Neural crest cell (in vitro differentiated cells): ENCODE results near the gene OR8G1. TPM values are rescaled to one million over a fixed set of nuclear protein-coding genes. Genes with fewer than 3 reads are reported as not detected.
"Not testable (repeated sequence)": the region's sequence is repeated elsewhere in the genome, so short reads cannot be mapped to it uniquely, and the experiment has no call there.

Experiments used
- DNase-seq: peaks from one replicate; pipeline ENCODE4 v3.0.0; 2021; ENCODE audit warnings: low read depth, mixed read lengths, low spot score
- H3K27ac Mint-ChIP-seq: one replicate; pipeline ENCODE4 v1.8.0; 2021; ENCODE audit warnings: mild to moderate bottlenecking, mixed read lengths; ENCODE audit not compliant: unreplicated experiment
- H3K27me3 Mint-ChIP-seq: 2 replicates; pipeline ENCODE4 v1.8.0; 2021; ENCODE audit warnings: low read depth, mild to moderate bottlenecking, mixed read lengths
- H3K36me3 Mint-ChIP-seq: 2 replicates; pipeline ENCODE4 v1.8.0; 2021; ENCODE audit warnings: low read depth, mild to moderate bottlenecking, mixed read lengths
- H3K4me1 Mint-ChIP-seq: 2 replicates; pipeline ENCODE4 v1.8.0; 2021; ENCODE audit warnings: mixed read lengths
- H3K4me3 Mint-ChIP-seq: one replicate; pipeline ENCODE4 v1.8.0; 2021; ENCODE audit warnings: mild to moderate bottlenecking, mixed read lengths
- H3K9me3 Mint-ChIP-seq: 2 replicates; pipeline ENCODE4 v1.8.0; 2021; ENCODE audit warnings: mixed read lengths
- total RNA-seq: library from RNA; stranded (reverse); gene quantifications from 2 replicates; pipeline ENCODE4 v1.2.1, GENCODE V29; 2021
- TF ChIP-seq, protein P1 (sequence below): fragments of 200-600 bp; sonication (generic); conservative IDR thresholded peaks from 2 replicates; pipeline ENCODE4 v1.5.0; 2021; ENCODE audit warnings: antibody characterized with exemption, mild to moderate bottlenecking

Gene OR8G1
- total RNA-seq, 1 donor from 2014 or later, result not detected

DNA sequence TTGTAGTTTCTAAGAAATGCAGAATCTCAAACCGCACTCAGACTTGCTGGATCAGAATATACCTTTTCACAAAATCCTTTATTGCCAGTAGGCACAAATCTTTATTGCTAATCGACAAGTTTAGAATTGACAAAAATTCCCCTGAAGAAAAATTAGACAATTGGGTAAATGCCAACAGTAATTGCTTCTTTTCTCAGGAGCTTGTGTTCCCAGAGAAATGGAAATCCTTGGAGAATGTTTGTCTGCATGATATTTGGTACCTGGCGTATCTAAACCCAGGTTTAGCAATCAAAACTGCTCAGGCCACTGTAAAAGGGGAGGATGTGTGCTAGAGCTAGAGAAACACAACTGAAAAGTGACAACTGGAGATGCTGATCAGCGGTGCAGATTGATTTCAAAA lies 15.2 kb downstream of the OR8G1 start, which contains the start of gene OR8G5:
OR8G5 (plus strand) TSS at position 301 of the 400 bp plus-strand sequence. CDS start 8,556 bp downstream, outside the sequence.
- no peaks in the 10 kb centered on the region for H3K36me3 Mint-ChIP-seq
- H3K4me3 Mint-ChIP-seq, result no peak within 1 kb of the TSS
- no peaks in the 10 kb centered on the region for H3K9me3 Mint-ChIP-seq
- DNase-seq, result no peak
- no peaks in the 10 kb centered on the region for H3K4me1 Mint-ChIP-seq
- H3K27me3 Mint-ChIP-seq, result peaks cover 43% of the 10 kb centered on the region
- TF ChIP-seq, protein P1, sequence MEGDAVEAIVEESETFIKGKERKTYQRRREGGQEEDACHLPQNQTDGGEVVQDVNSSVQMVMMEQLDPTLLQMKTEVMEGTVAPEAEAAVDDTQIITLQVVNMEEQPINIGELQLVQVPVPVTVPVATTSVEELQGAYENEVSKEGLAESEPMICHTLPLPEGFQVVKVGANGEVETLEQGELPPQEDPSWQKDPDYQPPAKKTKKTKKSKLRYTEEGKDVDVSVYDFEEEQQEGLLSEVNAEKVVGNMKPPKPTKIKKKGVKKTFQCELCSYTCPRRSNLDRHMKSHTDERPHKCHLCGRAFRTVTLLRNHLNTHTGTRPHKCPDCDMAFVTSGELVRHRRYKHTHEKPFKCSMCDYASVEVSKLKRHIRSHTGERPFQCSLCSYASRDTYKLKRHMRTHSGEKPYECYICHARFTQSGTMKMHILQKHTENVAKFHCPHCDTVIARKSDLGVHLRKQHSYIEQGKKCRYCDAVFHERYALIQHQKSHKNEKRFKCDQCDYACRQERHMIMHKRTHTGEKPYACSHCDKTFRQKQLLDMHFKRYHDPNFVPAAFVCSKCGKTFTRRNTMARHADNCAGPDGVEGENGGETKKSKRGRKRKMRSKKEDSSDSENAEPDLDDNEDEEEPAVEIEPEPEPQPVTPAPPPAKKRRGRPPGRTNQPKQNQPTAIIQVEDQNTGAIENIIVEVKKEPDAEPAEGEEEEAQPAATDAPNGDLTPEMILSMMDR, result no peak
- no peak within 1 kb of the TSS for H3K27ac Mint-ChIP-seq

GRCh38 chr11:124265041-124265440 lies 24.1 kb downstream of the OR8G1 start:
- H3K4me1 Mint-ChIP-seq, H3K27ac Mint-ChIP-seq, H3K9me3 Mint-ChIP-seq, H3K27me3 Mint-ChIP-seq, H3K4me3 Mint-ChIP-seq, DNase-seq, H3K36me3 Mint-ChIP-seq: not testable (repeated sequence)

DNA sequence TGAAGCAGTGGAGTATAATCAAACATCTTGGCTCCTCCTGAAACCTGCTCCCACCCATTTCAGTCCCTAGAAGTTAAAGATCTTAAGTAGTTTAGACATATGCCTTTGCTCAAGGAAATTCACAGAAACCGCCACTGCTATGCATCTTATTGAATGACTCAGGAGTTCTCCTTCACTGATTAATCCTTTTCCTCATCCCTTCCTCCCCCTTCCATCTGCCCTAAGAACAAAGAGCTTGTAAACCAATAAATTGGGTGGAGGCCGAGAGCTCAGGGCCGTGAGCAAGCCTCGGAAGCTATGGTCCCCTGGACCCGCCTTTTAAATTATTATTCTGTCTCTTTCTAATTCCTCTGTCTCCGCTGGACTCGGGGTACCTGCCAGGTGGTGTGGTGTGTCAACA lies 30.0 kb downstream of the OR8G1 start:
- not testable (repeated sequence) for H3K4me1 Mint-ChIP-seq, DNase-seq, H3K4me3 Mint-ChIP-seq, H3K27me3 Mint-ChIP-seq, H3K9me3 Mint-ChIP-seq, H3K27ac Mint-ChIP-seq, H3K36me3 Mint-ChIP-seq

- Mint-ChIP-seq H3K9me3 (no peaks in the 10 kb centered on the region), H3K36me3 (no peaks in the 10 kb centered on the region), H3K4me3 (no peak overlapping the region), H3K27me3 (no peaks in the 10 kb centered on the region), H3K27ac (no peak overlapping the region), H3K4me1 (no peaks in the 10 kb centered on the region)
- no peak for DNase-seq
- TF ChIP-seq, protein P1, result no peak
Observed at GRCh38 chr11:124274000-124274399, 33.1 kb downstream of the OR8G1 start.

- no peak for DNase-seq
- H3K36me3 Mint-ChIP-seq, result no peaks in the 10 kb centered on the region
- H3K27ac Mint-ChIP-seq, result no peak overlapping the region
- H3K27me3 Mint-ChIP-seq, result no peaks in the 10 kb centered on the region
- no peak overlapping the region for H3K4me3 Mint-ChIP-seq
- TF ChIP-seq, protein P1, result no peak
- no peaks in the 10 kb centered on the region for H3K4me1 Mint-ChIP-seq
- peaks cover 4% of the 10 kb centered on the region for H3K9me3 Mint-ChIP-seq
Observed at GRCh38 chr11:124276081-124276480, 35.2 kb downstream of the OR8G1 start.

DNA sequence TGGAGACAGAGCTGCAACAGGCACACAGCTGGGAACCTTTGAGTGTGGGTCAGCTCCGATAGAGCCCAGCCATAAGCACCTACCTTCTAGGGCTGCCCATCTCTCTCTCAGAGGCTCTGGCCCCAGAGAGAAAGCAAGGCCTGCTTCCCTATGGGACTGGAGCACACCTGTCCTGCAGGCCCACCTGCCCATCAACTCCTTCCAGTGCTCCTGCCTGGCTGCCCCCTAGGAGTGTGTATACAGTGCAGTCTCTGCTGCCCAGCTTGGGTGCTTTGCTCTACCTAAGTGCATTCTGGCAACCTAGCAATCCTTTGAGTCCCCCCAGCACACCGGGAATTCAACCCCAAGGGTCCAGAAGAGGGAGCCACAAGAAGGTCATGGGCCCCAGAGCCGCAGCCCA lies 36.3 kb downstream of the OR8G1 start:
- H3K36me3 Mint-ChIP-seq, result no peaks in the 10 kb centered on the region
- TF ChIP-seq, protein P1, result no peak
- no peaks in the 10 kb centered on the region for H3K27me3 Mint-ChIP-seq
- H3K9me3 Mint-ChIP-seq, result peaks cover 13% of the 10 kb centered on the region
- no peaks in the 10 kb centered on the region for H3K4me1 Mint-ChIP-seq
- H3K4me3 Mint-ChIP-seq, result no peak overlapping the region
- no peak overlapping the region for H3K27ac Mint-ChIP-seq
- no peak for DNase-seq

- TF ChIP-seq, protein P1, result no peak
- peaks cover 13% of the 10 kb centered on the region for H3K9me3 Mint-ChIP-seq
- H3K4me1 Mint-ChIP-seq, result no peaks in the 10 kb centered on the region
- no peaks in the 10 kb centered on the region for H3K27me3 Mint-ChIP-seq
- no peaks in the 10 kb centered on the region for H3K36me3 Mint-ChIP-seq
- H3K4me3 Mint-ChIP-seq, result no peak overlapping the region
- no peak for DNase-seq
- H3K27ac Mint-ChIP-seq, result no peak overlapping the region
Observed at GRCh38 chr11:124277804-124278203, 36.9 kb downstream of the OR8G1 start.
